Heart left ventricle (tissue), 16 donors: ENCODE results near the gene CCDC183. TPM values are rescaled to one million over a fixed set of nuclear protein-coding genes. Genes with fewer than 3 reads are reported as not detected.

Experiments
- ATAC-seq, 4 donors: fragments of 200-7000 bp; cut with Tn5 transposase; one replicate each; pipeline ENCODE4 v1.9.1; 2020 to 2022; ENCODE audit warnings: moderate library complexity in 4 of 4, mild to moderate bottlenecking in 3 of 4, moderate number of reproducible peaks in 1 of 4
- DNase-seq, 5 donors: peaks; one replicate each; pipeline ENCODE4 v3.0.0-alpha.2; 2020
- H3K27ac ChIP-seq, 12 donors: fragments of 200-600 bp; sonication (generic) in 4 of 12; one replicate each; pipeline versions ENCODE4 v1.5.0 to v1.8.0; 2016 to 2022; ENCODE audit warnings: mild to moderate bottlenecking in 2 of 12
- H3K27me3 ChIP-seq, 9 donors: fragments of 200-600 bp; sonication (generic) in 2 of 9; one replicate each; pipeline versions ENCODE4 v1.5.1 to v1.8.0; 2016 to 2022; ENCODE audit warnings: mild to moderate bottlenecking in 3 of 9
- H3K36me3 ChIP-seq, 9 donors: fragments of 200-600 bp; sonication (generic) in 2 of 9; one replicate each; pipeline versions ENCODE4 v1.5.0 to v1.8.0; 2018 to 2022; ENCODE audit warnings: mild to moderate bottlenecking in 2 of 9
- H3K4me1 ChIP-seq, 12 donors: fragments of 200-600 bp; sonication (generic) in 4 of 12; one replicate each; pipeline versions ENCODE4 v1.5.0 to v1.8.0; 2016 to 2022; ENCODE audit warnings: mild to moderate bottlenecking in 3 of 12
- H3K4me3 ChIP-seq, 12 donors: fragments of 200-600 bp; sonication (generic) in 4 of 12; one replicate each; pipeline versions ENCODE4 v1.5.0 to v1.8.0; 2017 to 2022; ENCODE audit warnings: mild to moderate bottlenecking in 9 of 12, moderate library complexity in 4 of 12
- H3K9me3 ChIP-seq, 12 donors: fragments of 200-600 bp; sonication (generic) in 4 of 12; one replicate each; pipeline versions ENCODE4 v1.5.0 to v1.8.0; 2016 to 2022; ENCODE audit warnings: mild to moderate bottlenecking in 1 of 12
- CTCF ChIP-seq, 12 donors: fragments of 200-600 bp; sonication (generic) in 4 of 12; IDR thresholded peaks; one replicate each; pipeline versions ENCODE4 v1.5.0 to v1.8.0; 2018 to 2022; ENCODE audit warnings: antibody characterized with exemption in 12 of 12, mild to moderate bottlenecking in 5 of 12
- POLR2A ChIP-seq, 2 donors: fragments of 450-650 bp; IDR thresholded peaks; one replicate each; pipeline ENCODE4 v1.6.1; 2017; ENCODE audit warnings: antibody characterized with exemption in 2 of 2, mild to moderate bottlenecking in 2 of 2, moderate library complexity in 2 of 2
- WGBS, 4 donors: extraction: QIAGEN DNeasy Blood & Tissue Kit in 2 of 4; methylation state at CpG; one replicate each; pipeline versions ENCODE4 v1.1.5 to v1.1.7; 2013 to 2018; 5-methylcytosine and 5-hydroxymethylcytosine counted together
- intact Hi-C, 10 donors: fragments of 100-400 bp; cut with DNase I; formaldehyde crosslinking; loops; one replicate each; pipeline versions ENCODE4 v1.11.1 to v1.14.2; 2022
- polyA plus RNA-seq, 2 donors: library from polyadenylated mRNA; stranded (reverse); fragments of 200-250 nt; gene quantifications; one replicate each; pipeline ENCODE4 v1.2.3, GENCODE V29; 2013
- total RNA-seq, 9 donors: library from RNA; depleted of rRNA in 2 of 9; stranded (reverse); fragments of >200 nt in 2 of 9; fragmentation: NEBNext Ultra II Directional in 3 of 9; extraction: Animal tissue kit (Norgen Biotek cat#: 25700) in 3 of 9; gene quantifications; one replicate each; pipeline versions ENCODE4 v1.1.0 to v1.2.4, GENCODE V29; 2016 to 2023
- donor health status: ischemic (EF 13 %, LVEDD 7.1; RV severe dilation, severe dysfunction).
- donor health status: healthy with polysubstance abuse.
- donor health status: DM: no; HTN: yes; CAD: no.
- donor health status: DM: no; HTN: no; CAD: no.
- donor health status: ischemic (EF 25% LVEDD 6.9; RV normal size, moderate dysfunction).
- donor health status: ischemic (EF 25% LVEDD 5.7; RV mildly dilated, moderate dysfunction).
- donor health status: healthy.
- donor health status: DM: yes; HTN: yes; CAD: no.
- donor health status: ischemic (EF 35%, LVEDD 5.7; RV mildly dilated, moderate dysfunction).
- donor health status: nonischemic (EF 11% LVEDD 7.7; RV severe dilation, severe dysfunction).
- donor health status: DM: yes; HTN: yes; CAD: no.
- donor health status: PGD.
- donor health status: ischemic (EF 29% LVEDD 5.4; RV normal size, mild dysfunction).
- donor health status: nonischemic (EF 23%, LVEDD 6.1; RV moderate dilation, normal function).

Gene CCDC183
- total and polyA plus RNA-seq, 11 donors, result 0.32 to 4.7 (median 1.4) TPM

GRCh38 chr9:136807281-136808074 is 11.3 kb downstream of the CCDC183 start, which contains the start of gene RABL6:
Gene RABL6 (plus strand): TSS chr9:136807948. CDS start chr9:136808197, 249 bp downstream.
- peak; percentile 62 to 94 (median 88) for ATAC-seq
- intact Hi-C loops, result no loop called here
- no peaks in the 10 kb centered on the region for H3K9me3 ChIP-seq
- peaks cover 0 to 24% (median 10%) of the 10 kb centered on the region in 9 donors for H3K36me3 ChIP-seq
- TF ChIP-seq CTCF (IDR thresholded peaks at IDR 0.05), result no peak
- TF ChIP-seq POLR2A (IDR thresholded peaks at IDR 0.05), result peak in 1 of 2 donors; percentile 73
- H3K4me3 ChIP-seq, result peak within 1 kb of the TSS; percentile 80 to 100 (median 94)
- peaks cover 13 to 45% (median 33%) of the 10 kb centered on the region in 12 donors for H3K4me1 ChIP-seq
- 1% methylated on average over 38 to 96 of the region's 96 CpGs for WGBS, 4 donors
- peak within 1 kb of the TSS; percentile 64 to 96 (median 92) for H3K27ac ChIP-seq
- H3K27me3 ChIP-seq, result peaks cover 0 to 1% (median 0%) of the 10 kb centered on the region in 9 donors
- peak; percentile 81 to 92 (median 83) for DNase-seq

GRCh38 chr9:136808075-136808805 is 12.1 kb downstream of the CCDC183 start:
- Histone ChIP-seq H3K36me3 (peaks cover 0 to 32% (median 17%) of the 10 kb centered on the region in 9 donors), H3K4me3 (peak overlapping the region; percentile 76 to 100 (median 94)), H3K9me3 (no peaks in the 10 kb centered on the region), H3K27me3 (no peaks in the 10 kb centered on the region), H3K4me1 (peaks cover 13 to 45% (median 33%) of the 10 kb centered on the region in 12 donors), H3K27ac (peak overlapping the region; percentile 64 to 96 (median 92))
- ATAC-seq (peak in 2 of 4 donors; percentile 16 to 20), DNase-seq (peak in 2 of 5 donors; percentile 40 to 50)
- TF ChIP-seq POLR2A (IDR thresholded peaks at IDR 0.05) (no peak), CTCF (IDR thresholded peaks at IDR 0.05) (no peak)
- 0 to 2% (median 0%) methylated on average over 10 to 93 of the region's 93 CpGs for WGBS, 4 donors
- intact Hi-C loops, result no loop called here

- 7 to 11% (median 10%) methylated on average over 14 of the region's 14 CpGs for WGBS, 4 donors
- peaks cover 13 to 45% (median 33%) of the 10 kb centered on the region in 12 donors for H3K4me1 ChIP-seq
- H3K4me3 ChIP-seq, result peak overlapping the region; percentile 76 to 100 (median 94)
These were observed 12.6 kb downstream of the CCDC183 start for GRCh38 chr9:136808806-136809158.

More at GRCh38 chr9:136808806-136809158, 12.6 kb downstream of the CCDC183 start:
- TF ChIP-seq POLR2A (IDR thresholded peaks at IDR 0.05) (no peak), CTCF (IDR thresholded peaks at IDR 0.05) (no peak)
- no peak for DNase-seq
- ATAC-seq, result no peak
- intact Hi-C loops, result no loop called here
- no peaks in the 10 kb centered on the region for H3K9me3 ChIP-seq
- H3K27me3 ChIP-seq, result no peaks in the 10 kb centered on the region
- H3K27ac ChIP-seq, result peak overlapping the region in 9 of 12 donors; percentile 58 to 96 (median 91)
- peaks cover 0 to 34% (median 20%) of the 10 kb centered on the region in 9 donors for H3K36me3 ChIP-seq
